Umbilical cord (tissue), 2 donors: ENCODE measurements around the gene IL1F10. TPM values are rescaled to one million over a fixed set of nuclear protein-coding genes. Genes with fewer than 3 reads are reported as not detected.
A peak's percentile ranks its signal among the peaks of the same experiment; 100 is the strongest.

Experiments
- DNase-seq: peaks from one replicate; pipeline ENCODE4 v3.0.0-alpha.2; 2015; ENCODE audit warnings: low spot score
- total RNA-seq: library from RNA; depleted of rRNA; stranded (reverse); fragments of >200 nt; gene quantifications from one replicate; pipeline ENCODE4 v1.2.3, GENCODE V29; 2014; ENCODE audit warnings: low replicate concordance; ENCODE audit not compliant: insufficient read depth

Gene IL1F10
- 0.72 TPM for total RNA-seq

- no peak for DNase-seq
These were observed at the start of gene IL1F10 for GRCh38 chr2:113067681-113068080. Gene IL1F10 (plus strand): TSS chr2:113067970. CDS start chr2:113072739, 4,769 bp downstream.

GRCh38 chr2:113018509-113018908 lies 49.3 kb upstream of the IL1F10 start:
- DNase-seq = no peak

- DNase-seq = no peak
These were observed 46.5 kb upstream of the IL1F10 start for GRCh38 chr2:113021312-113021711.

GRCh38 chr2:113024764-113025163 lies 43.0 kb upstream of the IL1F10 start:
- no peak for DNase-seq

GRCh38 chr2:113025737-113026136 lies 42.0 kb upstream of the IL1F10 start:
- DNase-seq = no peak

GRCh38 chr2:113027691-113028090 lies 40.1 kb upstream of the IL1F10 start:
- DNase-seq = no peak

- no peak for DNase-seq
These were observed 39.7 kb upstream of the IL1F10 start for GRCh38 chr2:113028112-113028511.

- DNase-seq = no peak
These were observed 35.0 kb upstream of the IL1F10 start for GRCh38 chr2:113032737-113033136.

- DNase-seq = no peak
These were observed 33.8 kb upstream of the IL1F10 start for GRCh38 chr2:113034016-113034415.

GRCh38 chr2:113036763-113037162 lies 31.0 kb upstream of the IL1F10 start:
- DNase-seq = no peak

- no peak for DNase-seq
These were observed 29.5 kb upstream of the IL1F10 start for GRCh38 chr2:113038291-113038690.

GRCh38 chr2:113039158-113039557 lies 28.6 kb upstream of the IL1F10 start:
- no peak for DNase-seq

- DNase-seq = no peak
These were observed 28.1 kb upstream of the IL1F10 start for GRCh38 chr2:113039719-113040118.

GRCh38 chr2:113041871-113042270 lies 25.9 kb upstream of the IL1F10 start:
- no peak for DNase-seq

- no peak for DNase-seq
These were observed 21.3 kb upstream of the IL1F10 start for GRCh38 chr2:113046465-113046864.

GRCh38 chr2:113050921-113051895 lies 16.6 kb upstream of the IL1F10 start:
- no peak for DNase-seq

GRCh38 chr2:113052396-113052917 lies 15.3 kb upstream of the IL1F10 start, which contains the start of gene IL36B:
Gene IL36B (minus strand): TSS chr2:113052867.
- DNase-seq = no peak

GRCh38 chr2:113053666-113054065 lies 14.1 kb upstream of the IL1F10 start:
- no peak for DNase-seq

- DNase-seq = no peak
These were observed 13.7 kb upstream of the IL1F10 start for GRCh38 chr2:113054066-113054465.

GRCh38 chr2:113056521-113056920 lies 11.2 kb upstream of the IL1F10 start:
- DNase-seq = no peak

- no peak for DNase-seq
These were observed 10.7 kb upstream of the IL1F10 start for GRCh38 chr2:113057117-113057516.

GRCh38 chr2:113058411-113058994 lies 9.3 kb upstream of the IL1F10 start:
- DNase-seq = peak; percentile 70
